Upper lobe of left lung (tissue), 4 donors: ENCODE data around the gene HCK.

Source experiments
- CTCF ChIP-seq, 6 experiments: fragments of 450-650 bp in 4 of 6; fragments of 200-600 bp in 2 of 6; sonication (generic) in 2 of 6; IDR thresholded peaks; one replicate each; pipeline ENCODE4 v1.5.1; 2016 to 2019; ENCODE audit warnings: antibody characterized with exemption in 6 of 6
- EP300 ChIP-seq, 4 donors: sonication (generic); formaldehyde crosslinking; IDR thresholded peaks; one replicate each; pipeline ENCODE4 v1.5.1; 2017; ENCODE audit warnings: antibody characterized with exemption in 4 of 4, control low read depth in 2 of 4
- POLR2AphosphoS5 ChIP-seq, 2 donors: sonication (generic); formaldehyde crosslinking; IDR thresholded peaks; one replicate each; pipeline ENCODE4 v1.5.1; 2017; ENCODE audit warnings: antibody characterized with exemption in 2 of 2

GRCh38 chr20:32124916-32125454 lies 72.9 kb downstream of the HCK start:
- TF ChIP-seq CTCF (IDR thresholded peaks at IDR 0.05) (no peak), EP300 (IDR thresholded peaks at IDR 0.05) (no peak), POLR2AphosphoS5 (IDR thresholded peaks at IDR 0.05) (no peak)
